Measurements from ENCODE around the gene H3-3A.

- TF ChIP-seq, protein P1, sequence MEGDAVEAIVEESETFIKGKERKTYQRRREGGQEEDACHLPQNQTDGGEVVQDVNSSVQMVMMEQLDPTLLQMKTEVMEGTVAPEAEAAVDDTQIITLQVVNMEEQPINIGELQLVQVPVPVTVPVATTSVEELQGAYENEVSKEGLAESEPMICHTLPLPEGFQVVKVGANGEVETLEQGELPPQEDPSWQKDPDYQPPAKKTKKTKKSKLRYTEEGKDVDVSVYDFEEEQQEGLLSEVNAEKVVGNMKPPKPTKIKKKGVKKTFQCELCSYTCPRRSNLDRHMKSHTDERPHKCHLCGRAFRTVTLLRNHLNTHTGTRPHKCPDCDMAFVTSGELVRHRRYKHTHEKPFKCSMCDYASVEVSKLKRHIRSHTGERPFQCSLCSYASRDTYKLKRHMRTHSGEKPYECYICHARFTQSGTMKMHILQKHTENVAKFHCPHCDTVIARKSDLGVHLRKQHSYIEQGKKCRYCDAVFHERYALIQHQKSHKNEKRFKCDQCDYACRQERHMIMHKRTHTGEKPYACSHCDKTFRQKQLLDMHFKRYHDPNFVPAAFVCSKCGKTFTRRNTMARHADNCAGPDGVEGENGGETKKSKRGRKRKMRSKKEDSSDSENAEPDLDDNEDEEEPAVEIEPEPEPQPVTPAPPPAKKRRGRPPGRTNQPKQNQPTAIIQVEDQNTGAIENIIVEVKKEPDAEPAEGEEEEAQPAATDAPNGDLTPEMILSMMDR (IDR thresholded peaks at IDR 0.05), result no peak
- no peak for TF ChIP-seq POLR2A (IDR thresholded peaks at IDR 0.05)
Measured at GRCh38 chr1:226097866-226098625, 35.5 kb downstream of the H3-3A start.

Data from Peyer's patch (tissue), 4 donors.